Liver (tissue), 3 donors: ENCODE results near the gene PATJ.

Experiments used
- CTCF ChIP-seq: fragments of 150-350 bp; IDR thresholded peaks from 2 replicates; pipeline ENCODE4 v1.5.1; 2017; ENCODE audit warnings: improper control_type of control experiment, low read depth, low read length; ENCODE audit not compliant: missing input control
- MAX ChIP-seq: IDR thresholded peaks from 2 replicates; pipeline ENCODE4 v1.6.1; 2016; ENCODE audit warnings: antibody characterized with exemption
- TAF1 ChIP-seq: conservative IDR thresholded peaks from 2 replicates; pipeline ENCODE4 v1.6.1; 2016; ENCODE audit warnings: antibody characterized with exemption, mild to moderate bottlenecking
- donor health status: healthy.
- donor health status: healthy.

GRCh38 chr1:62184336-62184735 is 442.1 kb downstream of the PATJ start:
- TF ChIP-seq CTCF (no peak), MAX (no peak), TAF1 (no peak)
